CD4-positive, alpha-beta T cell (primary cell): ENCODE results near the gene SLC25A20. TPM values are rescaled to one million over a fixed set of nuclear protein-coding genes. Genes with fewer than 3 reads are reported as not detected.

Experiments
- ATAC-seq: fragments of 200-7000 bp; cut with Tn5 transposase; one replicate; pipeline ENCODE4 v1.10.0; 2022; ENCODE audit warnings: mild to moderate bottlenecking; ENCODE audit not compliant: poor library complexity
- CTCF ChIA-PET: fragments of 350-600 bp; sonication (Branson Sonifier 250); formaldehyde crosslinking; loops from one replicate; lab custom pipeline; 2021; ENCODE audit warnings: antibody characterized with exemption, inconsistent platforms; lab: Charles Lee
- POLR2A ChIA-PET: fragments of 350-600 bp; sonication (Branson Sonifier 250); formaldehyde crosslinking; loops from one replicate; lab custom pipeline; 2021; ENCODE audit warnings: antibody characterized with exemption, inconsistent platforms; lab: Charles Lee
- DNase-seq, 14 experiments: peaks; one replicate each; pipeline ENCODE4 v3.0.0-alpha.2; 2013 to 2020; ENCODE audit warnings: mixed read lengths in 2 of 14
- H3K27ac ChIP-seq, 2 donors: one replicate each; pipeline versions ENCODE4 v1.5.1 to v1.7.0; 2013; ENCODE audit warnings: low read length in 2 of 2, low read depth in 1 of 2, mild to moderate bottlenecking in 1 of 2
- H3K27me3 ChIP-seq, 2 experiments: 1 replicate in 1 of 2; 2 replicates in 1 of 2; pipeline versions ENCODE4 v1.6.1 to v1.7.0; 2013; ENCODE audit warnings: low read length in 2 of 2, control low read depth in 1 of 2, mild to moderate bottlenecking in 1 of 2, moderate library complexity in 1 of 2; ENCODE audit not compliant: insufficient read depth in 2 of 2, control insufficient read depth in 1 of 2
- H3K36me3 ChIP-seq: one replicate; pipeline ENCODE4 v1.6.1; 2013; ENCODE audit warnings: low read length, control low read depth; ENCODE audit not compliant: insufficient read depth
- H3K4me1 ChIP-seq: one replicate; pipeline ENCODE4 v1.6.1; 2013; ENCODE audit warnings: low read length, control low read depth; ENCODE audit not compliant: insufficient read depth
- H3K4me3 ChIP-seq: one replicate; pipeline ENCODE4 v1.5.1; 2013; ENCODE audit warnings: mild to moderate bottlenecking, low read length, moderate library complexity
- H3K9me3 ChIP-seq, 2 experiments: 1 replicate in 1 of 2; 2 replicates in 1 of 2; pipeline versions ENCODE4 v1.6.1 to v1.7.0; 2013; ENCODE audit warnings: low read length in 2 of 2, mild to moderate bottlenecking in 2 of 2, control low read depth in 1 of 2, moderate library complexity in 1 of 2; ENCODE audit not compliant: control insufficient read depth in 1 of 2, insufficient read depth in 1 of 2
- H3K27ac Mint-ChIP-seq: one replicate; pipeline ENCODE4 v1.8.0; 2020; ENCODE audit warnings: mixed read lengths
- H3K27me3 Mint-ChIP-seq: one replicate; pipeline ENCODE4 v1.8.0; 2021; ENCODE audit warnings: mixed read lengths
- H3K36me3 Mint-ChIP-seq: one replicate; pipeline ENCODE4 v1.8.0; 2021; ENCODE audit warnings: low read depth, mixed read lengths
- H3K4me1 Mint-ChIP-seq: one replicate; pipeline ENCODE4 v1.8.0; 2021; ENCODE audit warnings: low read depth, mixed read lengths
- H3K4me3 Mint-ChIP-seq: one replicate; pipeline ENCODE4 v1.8.0; 2020; ENCODE audit warnings: mild to moderate bottlenecking, mixed read lengths
- H3K9me3 Mint-ChIP-seq: one replicate; pipeline ENCODE4 v1.8.0; 2020; ENCODE audit warnings: mixed read lengths
- CTCF ChIP-seq: fragments of 200-600 bp; IDR thresholded peaks from one replicate; pipeline ENCODE4 v1.8.0; 2022; ENCODE audit warnings: antibody characterized with exemption, mild to moderate bottlenecking
- intact Hi-C, 2 experiments: fragments of 100-400 bp; cut with DNase I in 1 of 2; cut with micrococcal nuclease in 1 of 2; formaldehyde crosslinking; loops; one replicate each; pipeline versions ENCODE4 v1.15.1 to v1.9.0; 2023 to 2025; cut with DNase I, micrococcal nuclease
- total RNA-seq, 174 experiments: library from RNA in 2 of 174; stranded (reverse) in 2 of 174; gene quantifications; one replicate each; pipeline ENCODE4 v1.2.3 and lab custom pipeline; 2021 to 2026

The SLC25A20 gene
- total RNA-seq, 2 experiments from 2014 or later, result 0.41 to 0.78 TPM

- intact Hi-C loops, result loop anchor here in 1 of 2 experiments (5.0 kb wide), 1 partner anchor 32 kb away; the partner anchor contains the start of gene SLC25A20
- H3K27ac Mint-ChIP-seq, result no peak overlapping the region
- peaks cover 71% of the 10 kb centered on the region for H3K36me3 ChIP-seq
These were observed 30.8 kb upstream of the SLC25A20 start for GRCh38 chr3:48929358-48930035.

GRCh38 chr3:48928679-48929078, 30.0 kb upstream of the SLC25A20 start:
- Mint-ChIP-seq H3K27me3 (no peaks in the 10 kb centered on the region), H3K9me3 (no peaks in the 10 kb centered on the region), H3K4me1 (peaks cover 63% of the 10 kb centered on the region), H3K4me3 (peak overlapping the region; percentile 25), H3K27ac (no peak overlapping the region), H3K36me3 (peaks cover 73% of the 10 kb centered on the region)
- TF ChIP-seq CTCF, result no peak
- H3K4me3 ChIP-seq, result no peak overlapping the region
- no peaks in the 10 kb centered on the region for H3K9me3 ChIP-seq
- DNase-seq (no peak), ATAC-seq (no peak)
- ChIA-PET CTCF (interaction anchor here (1.8 to 4.3 kb wide), 2 partner anchors 9 to 32 kb away, joined by 4 to 23 read pairs; partner anchors contain the start of gene ARIH2), POLR2A (interaction anchor here (0.9 to 2.5 kb wide), 2 partner anchors 10 to 100 kb away, joined by 3 to 8 read pairs; partner anchors contain the start of gene ARIH2)
- peaks cover 71% of the 10 kb centered on the region for H3K36me3 ChIP-seq
- H3K4me1 ChIP-seq, result peaks cover 49% of the 10 kb centered on the region
- H3K27me3 ChIP-seq, result no peaks in the 10 kb centered on the region
- intact Hi-C loops, result no loop called here
- no peak overlapping the region for H3K27ac ChIP-seq

More at GRCh38 chr3:48929358-48930035, 30.8 kb upstream of the SLC25A20 start:
- POLR2A ChIA-PET, result interaction anchor here (0.7 to 2.5 kb wide), 2 partner anchors 11 to 72 kb away, joined by 3 to 8 read pairs; partner anchors contain the start of gene ARIH2
- CTCF ChIA-PET, result interaction anchor here (0.6 to 4.3 kb wide), 3 partner anchors 10 to 31 kb away, joined by 3 to 23 read pairs (median 4); partner anchors contain the start of gene ARIH2
- Mint-ChIP-seq H3K9me3 (no peaks in the 10 kb centered on the region), H3K4me1 (peaks cover 66% of the 10 kb centered on the region), H3K36me3 (peaks cover 77% of the 10 kb centered on the region), H3K4me3 (peak overlapping the region; percentile 5), H3K27me3 (no peaks in the 10 kb centered on the region)
- H3K4me3 ChIP-seq, result no peak overlapping the region
- no peak for TF ChIP-seq CTCF
- DNase-seq (no peak), ATAC-seq (no peak)
- H3K4me1 ChIP-seq, result peaks cover 49% of the 10 kb centered on the region
- H3K27ac ChIP-seq, result no peak overlapping the region
- no peaks in the 10 kb centered on the region for H3K9me3 ChIP-seq
- no peaks in the 10 kb centered on the region for H3K27me3 ChIP-seq

- H3K36me3 Mint-ChIP-seq, result peaks cover 68% of the 10 kb centered on the region
- peaks cover 62% of the 10 kb centered on the region for H3K4me1 Mint-ChIP-seq
- CTCF ChIA-PET, result interaction anchor here (1.8 kb wide), 1 partner anchor 32 kb away, joined by 4 read pairs; no protein-coding TSS in a partner anchor
- H3K27me3 ChIP-seq, result no peaks in the 10 kb centered on the region
- POLR2A ChIA-PET, result interaction anchor here (2.5 kb wide), 1 partner anchor 9 kb away, joined by 8 read pairs; the partner anchor contains the start of gene ARIH2
- no peak overlapping the region for H3K27ac ChIP-seq
- H3K36me3 ChIP-seq, result peaks cover 68% of the 10 kb centered on the region
- no peaks in the 10 kb centered on the region for H3K9me3 Mint-ChIP-seq
- no peak overlapping the region for H3K4me3 ChIP-seq
- H3K4me3 Mint-ChIP-seq, result no peak overlapping the region
- intact Hi-C loops, result no loop called here
- peak overlapping the region; percentile 56 for H3K27ac Mint-ChIP-seq
- no peak for DNase-seq
- H3K9me3 ChIP-seq, result no peaks in the 10 kb centered on the region
- H3K4me1 ChIP-seq, result peaks cover 48% of the 10 kb centered on the region
- no peaks in the 10 kb centered on the region for H3K27me3 Mint-ChIP-seq
- no peak for TF ChIP-seq CTCF
- ATAC-seq, result no peak
These were observed 29.2 kb upstream of the SLC25A20 start for GRCh38 chr3:48927928-48928327.
